KBM-7 (cell line): Measurements from ENCODE around the gene KLHDC3.
"Not testable (repeated sequence)": the region's sequence is repeated elsewhere in the genome, so short reads cannot be mapped to it uniquely, and the experiment has no call there.

Experiments
- DNase-seq: peaks from one replicate; pipeline ENCODE4 v3.0.0-alpha.2; 2015
- in situ Hi-C: fragments of 300-500 bp; cut with MboI; formaldehyde crosslinking; loops from 2 replicates; pipeline ENCODE4 v1.14.3; 2020; ENCODE audit warnings: low sequenced_read_pairs, low pct_unique_long_range_greater_than_20kb, mixed read lengths

Gene KLHDC3

DNA sequence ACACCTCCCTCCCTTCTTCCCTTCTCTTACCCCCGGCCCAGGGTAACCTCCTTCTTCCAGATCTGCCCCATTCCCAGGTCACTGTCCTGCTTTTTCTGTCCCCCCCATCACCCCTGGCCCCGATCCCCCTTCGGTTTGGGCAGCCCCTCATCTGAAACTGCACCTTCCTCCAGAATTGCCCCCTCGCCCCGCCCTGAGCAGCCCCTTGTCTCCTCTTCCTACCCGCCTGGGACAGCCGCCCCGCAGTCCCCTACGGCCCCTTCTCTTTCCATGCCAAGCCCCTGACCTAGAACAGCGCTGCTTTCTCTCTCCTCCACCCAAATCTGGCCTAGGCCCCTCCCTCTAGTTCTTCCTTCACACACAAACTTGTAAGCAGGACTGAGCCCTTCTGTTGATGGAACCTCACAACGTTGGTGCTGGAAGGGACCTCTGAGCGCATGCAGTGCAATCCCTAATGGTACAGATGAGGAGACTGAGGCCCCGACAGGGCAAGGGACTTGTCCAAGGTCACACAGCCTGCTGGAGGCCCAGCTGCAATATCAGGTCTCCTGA is 29.0 kb upstream of the KLHDC3 start:
- DNase-seq, result peak; percentile 23

DNA sequence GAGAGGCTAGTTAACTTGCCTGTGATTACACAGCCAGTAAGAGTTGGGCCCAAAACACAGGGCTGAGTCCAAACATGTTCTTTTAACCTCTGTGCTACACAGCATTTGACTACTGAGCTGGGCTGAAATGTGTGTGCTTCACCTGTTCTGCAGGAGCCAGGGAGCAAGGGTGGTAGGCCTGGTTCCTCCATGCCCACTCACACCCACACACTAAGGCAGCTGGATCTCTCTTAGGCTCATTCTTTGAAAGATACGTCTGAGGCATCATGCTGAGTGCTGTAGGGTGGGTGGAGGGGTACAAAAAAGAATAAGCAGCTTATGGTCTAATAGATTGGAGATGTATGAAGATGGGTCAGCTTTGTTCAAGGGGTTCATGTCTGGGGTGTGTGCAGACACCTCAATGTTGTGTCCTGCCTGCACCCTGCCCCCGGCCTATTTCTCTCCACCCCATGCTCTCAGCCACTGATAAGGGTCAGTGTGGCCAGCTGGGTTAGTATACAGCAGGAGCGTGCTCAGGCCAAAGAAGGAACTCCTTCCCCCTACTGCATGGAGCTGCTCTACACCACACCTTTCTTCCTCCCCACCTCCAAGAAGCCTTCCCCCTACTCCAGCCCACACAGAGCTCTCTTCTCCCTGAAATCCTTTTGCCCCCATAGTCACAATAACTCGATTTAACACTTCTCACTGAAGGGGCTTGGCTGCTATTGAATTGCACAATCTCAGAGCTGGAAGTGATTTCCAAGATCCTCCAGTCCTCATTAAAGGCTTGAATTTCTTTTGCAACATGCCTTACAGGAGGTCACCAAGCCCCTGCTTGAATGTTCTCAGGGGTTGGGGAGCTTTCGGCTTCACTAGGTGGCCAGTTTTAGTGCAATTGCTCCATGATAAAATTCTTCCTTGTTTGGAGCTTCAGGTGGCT is 26.3 kb upstream of the KLHDC3 start:
- in situ Hi-C loops, result no loop called here

More for the DNA sequence above, 29.0 kb upstream of the KLHDC3 start:
- in situ Hi-C loops, result no loop called here

DNA sequence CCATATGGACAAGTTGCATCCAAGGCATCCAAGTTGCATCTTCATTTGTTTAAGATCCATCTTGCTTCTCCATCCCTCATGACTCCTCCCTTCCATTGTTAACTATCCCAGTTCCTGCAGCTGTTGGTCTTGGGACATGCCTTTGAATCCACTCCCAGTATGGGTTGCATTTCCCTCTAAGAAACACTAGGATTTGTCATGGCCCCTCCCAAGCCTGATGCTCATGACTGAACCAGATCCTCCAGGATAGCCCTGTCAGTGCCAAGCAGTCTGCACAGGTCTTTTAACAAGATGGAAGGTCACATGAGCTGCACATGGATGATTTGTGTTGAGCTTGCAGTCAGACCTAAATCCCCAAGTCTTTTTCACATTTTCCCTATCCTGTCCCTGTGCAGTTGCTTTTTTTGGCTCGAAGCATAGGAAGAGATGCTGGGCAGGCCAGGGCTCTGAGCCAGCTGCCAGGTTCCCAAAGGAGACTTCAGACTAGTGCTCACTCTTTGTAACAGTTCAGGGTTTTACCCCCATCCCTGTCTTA is 25.5 kb upstream of the KLHDC3 start:
- DNase-seq, result no peak
- in situ Hi-C loops, result no loop called here

More for the DNA sequence above, 26.3 kb upstream of the KLHDC3 start:
- no peak for DNase-seq

DNA sequence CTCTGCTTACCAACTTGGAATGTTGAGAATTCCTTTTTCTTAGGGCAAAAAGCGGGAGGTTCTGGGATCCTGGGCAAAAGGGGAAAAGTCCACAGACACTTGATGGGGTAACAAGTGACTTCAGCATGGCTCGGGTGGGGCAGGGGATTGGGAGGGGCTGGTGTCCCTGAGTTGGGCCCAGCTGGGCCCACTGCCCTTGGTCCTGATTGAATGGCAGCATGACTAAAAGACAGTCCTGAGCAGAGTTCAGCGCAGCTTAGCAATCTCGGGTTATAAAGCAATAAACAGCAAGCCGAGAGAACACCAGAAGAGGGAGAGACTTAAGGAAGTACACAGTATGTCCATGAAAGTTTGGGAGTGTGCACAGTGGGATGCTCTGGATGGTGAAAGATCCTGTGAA is 24.1 kb upstream of the KLHDC3 start:
- no peak for DNase-seq
- in situ Hi-C loops, result no loop called here

DNA sequence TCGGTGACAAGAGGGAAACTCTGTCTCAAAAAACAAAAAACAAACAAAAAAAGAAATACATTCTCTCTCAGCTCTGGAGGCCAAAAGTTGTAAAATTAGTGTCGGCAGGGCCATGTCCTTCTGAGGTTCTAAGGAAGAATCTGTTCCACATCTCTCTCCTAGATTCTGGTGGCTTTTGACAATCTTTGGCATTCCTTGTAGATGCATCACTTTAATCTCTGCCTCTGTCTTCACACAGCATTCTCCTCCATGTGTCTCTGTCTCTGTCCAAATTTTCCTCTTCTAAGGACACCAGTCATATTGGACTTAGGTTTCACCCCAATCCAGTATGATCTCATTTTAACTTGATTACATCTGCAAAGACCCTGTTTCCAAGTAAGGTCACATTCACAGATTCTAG is 20.6 kb upstream of the KLHDC3 start:
- in situ Hi-C loops, result no loop called here
- DNase-seq, result no peak

DNA sequence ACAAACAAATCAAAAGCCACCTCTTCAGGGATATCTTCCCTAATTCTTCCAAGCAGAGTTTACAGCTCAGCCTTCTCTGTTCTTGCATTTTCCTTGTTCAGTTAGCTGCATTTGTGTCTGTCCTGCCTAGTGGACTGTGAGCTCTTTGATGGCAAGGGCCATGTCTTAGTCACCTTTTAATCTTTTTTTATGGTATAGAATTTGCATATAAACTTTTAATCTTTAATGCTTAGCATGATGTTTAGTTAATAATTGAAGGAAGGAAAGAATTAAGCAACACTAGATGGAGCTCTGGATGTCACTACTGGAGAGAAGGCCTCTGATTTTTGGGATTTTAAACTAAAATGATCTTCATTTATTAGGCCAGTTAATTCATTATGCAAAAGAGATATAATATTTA is 17.5 kb upstream of the KLHDC3 start:
- in situ Hi-C loops, result no loop called here
- DNase-seq, result no peak

DNA sequence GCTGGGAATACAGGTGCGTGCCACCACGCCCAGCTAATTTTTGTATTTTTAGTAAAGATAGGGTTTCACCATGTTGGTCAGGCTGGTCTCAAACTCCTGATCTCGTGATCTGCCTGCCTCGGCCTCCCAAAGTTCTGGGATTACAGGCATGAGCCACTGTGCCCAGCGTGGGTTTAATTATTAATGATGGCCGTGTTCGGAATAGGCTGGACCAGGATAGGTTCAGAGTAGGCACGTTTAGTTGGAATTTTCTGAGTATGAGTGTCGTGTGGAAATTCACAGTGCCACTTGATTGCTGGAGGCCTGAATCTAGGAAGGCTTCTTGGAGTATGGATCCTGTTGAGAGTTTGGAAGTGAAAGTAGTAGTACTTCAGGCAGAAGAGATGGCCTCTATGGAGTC is 15.8 kb upstream of the KLHDC3 start:
- DNase-seq, result not testable (repeated sequence)

DNA sequence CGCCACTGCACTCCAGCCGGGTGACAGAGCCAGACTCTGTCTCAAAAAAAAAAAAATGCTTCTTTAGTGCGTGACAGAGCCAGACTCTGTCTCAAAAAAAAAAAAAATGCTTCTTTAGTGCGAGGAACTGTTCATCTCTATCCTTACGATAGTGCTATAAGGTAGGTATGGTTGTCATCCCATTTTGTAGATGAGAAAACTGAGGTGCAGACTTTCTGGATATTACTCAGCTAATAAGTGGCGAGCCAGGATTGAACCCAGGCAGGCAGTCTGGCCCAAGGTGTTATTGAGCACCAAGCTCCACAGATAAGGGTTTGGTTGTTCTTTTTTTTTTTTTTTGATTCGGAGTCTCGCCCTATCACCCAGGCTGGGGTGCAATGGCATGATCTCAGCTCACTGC is 12.2 kb upstream of the KLHDC3 start:
- in situ Hi-C loops, result no loop called here
- no peak for DNase-seq

More for the DNA sequence above, 15.8 kb upstream of the KLHDC3 start:
- in situ Hi-C loops, result not testable (repeated sequence)

DNA sequence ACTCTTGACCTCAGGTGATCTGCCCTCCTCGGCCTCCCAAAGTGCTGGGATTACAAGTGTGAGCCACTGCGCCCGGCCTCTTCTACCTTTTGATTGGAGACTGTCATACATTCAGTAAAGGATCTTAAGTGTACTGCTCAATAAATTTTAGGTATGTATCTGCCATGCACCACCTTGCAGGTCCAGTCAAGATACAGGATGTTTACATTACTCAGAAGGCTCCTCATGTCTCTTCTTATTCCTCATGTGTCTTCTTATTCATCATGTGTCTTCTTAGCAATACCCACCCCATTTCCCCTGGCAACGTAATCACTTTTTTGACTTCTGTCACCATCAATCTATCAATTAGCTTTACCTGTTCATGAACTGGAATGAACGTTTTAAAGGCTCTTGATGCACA is 8.2 kb upstream of the KLHDC3 start:
- in situ Hi-C loops, result no loop called here

DNA sequence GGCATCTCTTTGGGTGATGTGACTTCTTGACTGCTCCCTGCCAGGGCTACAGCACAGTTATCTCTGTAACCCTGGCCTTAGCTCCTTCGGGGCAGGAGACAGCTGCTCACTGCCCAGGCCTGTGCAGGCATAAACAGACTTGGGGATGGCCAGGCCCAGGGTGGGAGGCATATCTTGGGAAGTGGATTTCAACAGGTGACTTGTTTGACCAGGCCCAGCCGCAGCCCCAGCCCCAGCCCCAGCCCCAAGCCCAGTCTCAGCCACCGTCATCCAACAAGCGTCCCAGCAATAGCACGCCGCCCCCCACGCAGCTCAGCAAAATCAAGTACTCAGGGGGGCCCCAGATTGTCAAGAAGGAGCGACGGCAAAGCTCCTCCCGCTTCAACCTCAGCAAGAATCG is 7.8 kb upstream of the KLHDC3 start:
- in situ Hi-C loops, result no loop called here
- DNase-seq, result no peak

More for the DNA sequence above, 8.2 kb upstream of the KLHDC3 start:
- DNase-seq, result no peak

DNA sequence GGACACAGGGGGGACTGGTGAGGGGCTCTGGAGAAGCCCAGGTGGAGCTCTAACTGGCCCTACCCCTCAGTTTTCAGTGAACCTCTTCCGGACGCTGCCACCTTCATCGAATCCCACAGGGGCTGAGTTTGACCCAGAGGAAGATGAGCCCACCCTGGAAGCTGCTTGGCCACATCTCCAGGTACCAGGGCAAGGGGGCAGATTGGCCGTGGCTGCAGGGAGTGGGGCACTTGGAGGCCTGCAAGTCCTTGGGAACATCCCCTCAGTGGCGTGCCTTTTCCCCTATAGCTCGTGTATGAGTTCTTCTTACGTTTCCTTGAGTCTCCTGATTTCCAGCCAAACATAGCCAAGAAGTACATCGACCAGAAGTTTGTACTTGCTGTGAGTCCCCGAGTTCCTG is 6.9 kb upstream of the KLHDC3 start:
- no peak for DNase-seq
- in situ Hi-C loops, result no loop called here

DNA sequence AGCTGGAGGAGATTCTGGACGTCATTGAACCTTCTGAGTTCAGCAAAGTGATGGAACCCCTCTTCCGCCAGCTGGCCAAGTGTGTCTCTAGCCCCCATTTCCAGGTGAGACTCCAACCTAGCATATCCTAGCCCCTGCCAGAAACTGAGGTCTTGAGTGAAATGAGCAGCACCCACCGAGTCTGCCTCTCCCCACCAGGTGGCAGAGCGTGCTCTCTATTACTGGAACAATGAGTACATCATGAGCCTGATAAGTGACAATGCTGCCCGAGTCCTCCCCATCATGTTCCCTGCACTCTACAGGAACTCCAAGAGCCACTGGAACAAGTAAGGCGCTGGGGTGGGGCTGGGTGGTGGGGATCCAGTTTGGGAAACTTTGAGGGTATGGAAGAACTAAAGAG is 4.9 kb upstream of the KLHDC3 start:
- in situ Hi-C loops, result no loop called here
- DNase-seq, result peak; percentile 48

DNA sequence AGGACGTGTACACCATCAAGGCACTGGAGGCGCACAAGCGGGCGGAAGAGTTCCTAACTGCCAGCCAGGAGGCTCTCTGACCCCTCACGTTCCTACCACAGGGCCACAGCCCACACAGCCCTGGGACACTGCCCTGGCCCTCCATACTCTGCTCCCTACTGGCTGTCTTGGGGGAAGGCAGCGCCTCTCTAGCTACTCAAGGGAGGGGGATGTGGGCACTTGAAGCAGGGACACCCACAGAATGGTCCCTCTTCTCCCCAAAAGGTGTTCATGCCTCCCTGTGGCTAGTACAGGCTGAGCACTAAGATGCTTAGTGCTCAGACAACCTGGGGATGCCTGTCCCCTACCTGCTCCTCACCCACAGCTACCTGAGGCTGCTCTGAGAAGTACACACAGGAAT is 2.8 kb upstream of the KLHDC3 start:
- in situ Hi-C loops, result no loop called here
- DNase-seq, result no peak

DNA sequence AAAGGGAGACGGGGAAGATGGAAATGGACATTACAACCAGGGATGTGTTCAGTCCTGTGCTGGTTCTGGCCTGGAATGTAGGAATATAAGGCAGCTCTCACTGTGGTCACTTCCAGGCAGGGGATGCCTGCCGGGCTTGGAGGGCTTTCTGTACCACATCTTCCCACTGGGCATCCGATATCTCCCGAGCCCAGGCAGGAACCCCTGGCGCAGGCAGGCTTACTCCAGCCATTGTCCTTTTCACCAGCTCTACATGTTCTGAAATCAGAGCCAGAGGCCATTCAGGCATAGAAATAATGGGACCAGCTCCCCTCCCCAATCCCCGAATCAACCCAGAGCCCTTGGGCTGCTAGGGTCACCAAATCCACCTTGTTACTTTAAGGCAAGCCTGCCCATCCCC is 1.7 kb upstream of the KLHDC3 start:
- in situ Hi-C loops, result no loop called here
- DNase-seq, result no peak

DNA sequence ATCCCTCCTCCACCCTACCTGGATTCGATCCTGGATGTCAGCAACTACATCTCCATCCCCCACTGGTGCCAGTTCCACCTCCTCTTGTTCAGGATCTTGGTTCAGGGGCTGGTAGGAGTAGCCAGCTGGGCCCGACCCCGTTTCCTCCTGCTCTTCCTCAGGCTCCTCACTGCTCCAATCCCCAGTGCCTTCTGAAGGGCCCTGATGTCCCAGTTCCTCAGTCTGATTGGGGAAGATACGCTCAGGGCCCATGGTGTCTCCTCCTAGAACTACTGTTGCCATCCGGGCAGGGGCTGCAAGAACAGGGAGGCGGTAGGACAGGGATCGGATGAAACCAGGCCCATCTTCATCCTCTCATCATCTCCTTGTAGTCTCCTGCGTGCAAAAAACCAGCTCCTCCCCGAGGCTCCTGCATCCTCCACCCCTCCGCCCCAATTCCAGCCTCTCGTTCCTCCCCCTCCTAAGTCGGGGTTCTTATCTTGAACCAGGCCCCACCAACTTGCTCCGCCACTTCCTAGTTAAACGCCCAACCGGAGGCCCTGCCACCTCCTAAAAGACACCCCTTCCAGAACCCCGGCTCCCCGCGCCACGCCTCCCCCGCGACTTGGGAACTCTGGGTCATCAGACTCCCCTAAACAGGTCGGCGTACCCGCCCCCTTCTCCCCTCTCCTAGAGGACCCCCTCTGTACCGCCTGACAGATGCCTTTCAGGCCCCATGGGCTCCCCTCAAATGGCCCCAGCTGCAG is 779 bp upstream of the KLHDC3 start:
- peak; percentile 46 for DNase-seq
- in situ Hi-C loops, result no loop called here

DNA sequence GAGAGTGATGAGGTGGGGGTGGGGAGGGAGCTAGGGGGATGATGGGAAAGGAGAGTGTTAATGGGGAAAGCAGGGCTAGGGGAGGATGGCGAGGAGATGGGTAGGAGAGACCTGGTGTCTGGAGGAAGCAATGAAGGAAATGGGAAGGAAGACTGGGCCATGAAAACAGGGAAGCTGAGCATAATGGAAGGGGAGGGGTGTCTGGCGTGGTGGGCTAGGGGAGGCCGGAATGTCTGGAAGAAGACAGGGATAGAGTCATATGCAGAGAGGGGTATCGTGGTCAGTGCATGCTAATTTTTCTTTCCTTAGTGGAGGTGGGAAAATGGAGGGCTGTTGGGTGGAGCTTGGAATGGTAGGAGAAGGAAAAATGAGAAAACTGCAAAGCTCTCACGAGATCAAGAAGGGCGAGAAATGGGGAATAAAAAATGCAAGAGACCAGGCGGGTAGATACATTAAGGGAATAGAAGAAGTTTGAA is 423 bp downstream of the KLHDC3 start:
- DNase-seq, result peak; percentile 18
- in situ Hi-C loops, result no loop called here

DNA sequence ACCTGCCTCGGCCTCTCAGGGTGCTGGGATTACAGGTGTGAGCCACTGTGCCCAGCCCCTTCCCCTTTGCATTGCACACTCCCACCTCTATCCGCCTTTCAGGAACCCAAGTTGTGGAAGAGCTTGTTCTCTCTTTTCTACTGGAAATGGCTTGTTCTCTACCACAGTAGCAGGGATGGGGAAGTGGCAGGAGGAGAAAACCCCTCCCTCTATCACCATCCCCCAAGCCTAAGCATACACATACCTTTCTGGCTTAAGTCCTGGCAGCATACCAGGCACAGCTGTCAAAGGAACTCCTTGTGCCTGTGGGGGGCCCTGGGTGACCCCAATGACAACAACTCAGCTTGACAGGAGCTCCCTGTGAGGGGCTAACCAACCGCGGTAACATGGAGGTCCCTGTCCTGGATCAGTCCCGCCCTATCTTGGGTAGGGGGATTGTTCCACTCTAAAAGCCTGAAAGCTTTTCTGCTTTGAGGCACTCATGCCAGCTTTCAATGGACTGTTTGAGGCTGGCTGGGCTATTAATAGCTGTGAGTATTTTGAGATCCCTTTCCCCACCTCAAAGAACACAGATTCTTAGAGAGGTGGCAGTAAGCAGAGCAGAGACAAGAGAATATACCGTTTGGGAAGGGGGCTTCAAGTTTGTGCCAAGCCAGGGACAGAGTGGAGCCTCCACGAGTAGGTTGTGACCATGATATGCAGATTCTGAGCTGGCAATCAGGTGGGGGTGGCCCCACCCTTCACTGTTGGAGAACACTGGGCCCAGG is 2.3 kb downstream of the KLHDC3 start:
- peak; percentile 28 for DNase-seq
- in situ Hi-C loops, result no loop called here

DNA sequence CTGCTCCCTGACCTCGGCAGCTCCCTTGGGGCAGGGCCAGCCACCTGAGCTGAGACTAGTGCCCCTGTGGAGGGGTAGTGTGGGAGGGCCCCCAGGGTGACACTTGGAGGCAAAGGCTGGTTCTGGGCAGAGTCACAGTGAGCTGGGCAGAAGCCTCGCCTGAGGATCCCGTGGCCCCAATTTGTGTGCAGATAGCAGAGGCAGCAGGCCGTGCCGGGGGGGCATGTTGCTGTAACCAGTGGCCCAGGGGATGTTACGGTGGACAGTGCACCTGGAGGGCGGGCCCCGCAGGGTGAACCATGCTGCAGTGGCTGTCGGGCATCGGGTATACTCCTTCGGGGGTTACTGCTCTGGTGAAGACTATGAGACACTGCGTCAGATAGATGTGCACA is 2.9 kb downstream of the KLHDC3 start:
- no peak for DNase-seq
- in situ Hi-C loops, result no loop called here

DNA sequence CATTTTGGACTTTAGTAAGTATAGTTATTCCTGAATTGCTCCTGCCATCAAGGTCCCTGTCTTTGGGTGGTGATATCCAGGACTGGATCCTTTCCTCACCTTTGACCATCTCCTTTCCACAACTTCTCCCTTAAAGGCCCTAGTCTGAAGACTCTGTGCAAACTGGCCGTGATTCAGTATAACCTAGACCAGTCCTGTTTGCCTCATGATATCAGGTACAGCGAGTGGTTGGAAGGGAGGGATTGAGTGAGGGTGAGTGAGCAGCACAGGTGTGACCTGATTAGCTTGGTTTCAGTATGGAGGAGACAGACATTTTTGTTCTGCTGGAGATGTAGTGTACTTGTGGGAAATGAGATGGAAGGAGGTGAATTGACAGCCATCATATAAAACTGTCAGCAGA is 5.1 kb downstream of the KLHDC3 start:
- DNase-seq, result no peak
- in situ Hi-C loops, result no loop called here
